NCI-H1105 treated with DMSO at 0.1 percent for 48 hours (cell line): ENCODE measurements around the gene SMIM44.

Experiments
- DNase-seq: peaks from one replicate; lab custom pipeline; 2025; lab: John Stamatoyannopoulos, UW

The SMIM44 gene

DNA sequence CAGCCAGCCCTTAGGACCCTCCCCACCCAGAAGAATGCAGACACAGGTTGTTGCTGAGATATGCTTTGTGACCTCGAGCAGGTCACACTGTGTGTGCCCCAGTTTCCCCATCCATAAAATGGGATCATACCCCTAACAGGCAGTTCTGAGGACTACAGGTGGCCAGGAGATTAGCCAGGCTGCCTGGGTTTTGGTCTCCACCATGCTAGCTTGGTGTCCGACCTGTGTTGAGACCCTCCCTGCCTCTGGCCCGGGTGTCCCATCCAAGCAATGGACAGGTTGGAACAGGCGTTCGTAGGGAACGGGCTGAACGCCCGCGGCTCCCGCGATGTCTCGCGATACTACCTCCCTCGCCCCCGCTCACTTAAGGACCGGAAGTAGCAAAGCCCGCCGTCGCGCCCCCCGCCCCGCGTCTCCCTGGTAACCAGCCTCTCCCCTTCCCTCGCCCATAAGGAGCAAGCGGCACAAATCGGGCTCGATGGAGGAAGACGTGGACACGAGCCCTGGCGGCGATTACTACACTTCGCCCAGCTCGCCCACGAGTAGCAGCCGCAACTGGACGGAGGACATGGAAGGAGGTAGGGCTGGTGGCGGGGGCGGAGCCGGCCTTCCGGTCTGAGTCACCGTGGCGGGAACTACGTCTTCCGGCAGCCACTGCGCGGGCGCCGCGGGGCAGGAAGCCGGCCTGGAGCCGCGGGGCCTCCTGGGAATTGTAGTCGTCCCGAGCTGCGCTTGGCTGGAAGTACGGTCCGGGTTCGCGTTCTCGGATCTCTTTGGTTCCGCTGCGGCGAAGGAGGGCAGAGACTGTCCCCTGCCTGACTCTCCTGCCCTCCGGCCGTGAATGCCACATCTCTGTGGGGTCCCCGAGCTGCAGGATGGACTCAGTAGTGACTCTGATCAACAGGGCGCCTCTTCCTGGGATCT is 48.3 kb downstream of the SMIM44 start:
- peak; percentile 94 for DNase-seq

DNA sequence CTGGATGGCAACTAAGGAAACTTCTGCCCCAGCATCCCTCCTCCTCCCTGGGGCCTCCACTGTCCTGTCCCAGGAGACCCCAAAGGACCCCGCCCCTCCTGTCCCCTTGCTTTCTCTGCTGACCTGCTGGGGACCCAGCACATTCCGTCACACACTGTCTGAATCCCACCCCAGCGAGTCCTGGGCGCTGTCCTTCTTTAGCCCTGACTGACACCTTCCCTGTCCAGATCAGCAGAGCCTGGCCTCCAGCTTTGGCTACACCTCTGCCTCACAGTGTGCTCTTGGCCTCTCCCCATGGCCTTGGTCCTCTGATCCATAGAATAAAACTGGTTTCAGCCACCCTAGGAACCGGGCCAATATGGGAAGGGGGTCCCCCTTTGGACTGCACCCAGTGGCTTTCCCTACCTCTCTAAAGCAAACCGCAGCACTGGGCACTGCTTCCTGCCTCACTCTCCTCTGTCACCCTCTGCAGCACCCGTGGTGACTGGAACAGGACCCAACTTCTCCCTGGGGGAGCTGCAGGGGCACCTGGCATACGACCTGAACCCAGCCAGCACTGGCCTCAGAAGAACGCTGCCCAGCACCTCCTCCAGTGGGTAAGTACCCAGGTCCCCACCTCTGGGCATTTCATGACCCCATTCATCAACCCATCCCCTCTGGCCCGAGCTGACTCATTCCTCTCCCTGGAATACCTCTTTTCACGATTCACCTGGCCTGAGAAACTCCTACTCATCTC is 49.3 kb downstream of the SMIM44 start:
- DNase-seq: no peak

DNA sequence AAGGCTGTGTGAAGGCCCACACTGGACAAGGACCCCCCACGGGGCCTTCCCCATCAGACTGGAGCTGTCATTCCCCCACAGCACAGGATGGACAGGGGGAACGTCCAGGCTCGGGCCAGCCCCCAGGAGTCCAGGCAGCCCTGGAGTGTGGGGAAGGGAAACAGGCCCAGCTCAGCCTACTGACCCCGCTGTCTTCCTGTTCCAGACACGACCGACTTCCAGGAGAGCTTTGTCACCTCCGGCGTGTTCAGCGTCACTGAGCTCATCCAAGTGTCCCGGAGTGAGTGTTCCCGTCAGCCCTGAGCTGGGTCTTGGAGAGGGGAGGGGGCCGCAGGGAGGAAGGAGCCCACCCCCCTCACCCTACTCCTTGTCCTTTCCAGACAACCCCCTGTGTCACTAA is 49.9 kb downstream of the SMIM44 start:
- no peak for DNase-seq
